Stomach (tissue), 4 donors: ENCODE measurements around the gene CGREF1.

Source experiments
- EP300 ChIP-seq: sonication (generic); formaldehyde crosslinking; IDR thresholded peaks from one replicate; pipeline ENCODE4 v1.6.1; 2017; ENCODE audit warnings: antibody characterized with exemption
- POLR2A ChIP-seq, 4 donors: fragments of 450-650 bp; IDR thresholded peaks; one replicate each; pipeline ENCODE4 v1.6.1; 2016; ENCODE audit warnings: antibody characterized with exemption in 4 of 4, control low read depth in 2 of 4, mild to moderate bottlenecking in 1 of 4, moderate library complexity in 1 of 4
- POLR2AphosphoS5 ChIP-seq, 3 donors: sonication (generic); formaldehyde crosslinking; IDR thresholded peaks; one replicate each; pipeline ENCODE4 v1.6.1; 2016; ENCODE audit warnings: antibody characterized with exemption in 3 of 3
- TF ChIP-seq, protein P1 (sequence below), 7 experiments: fragments of 450-650 bp in 4 of 7; fragments of 200-600 bp in 3 of 7; sonication (generic) in 3 of 7; IDR thresholded peaks; one replicate each; pipeline ENCODE4 v1.5.1; 2016 to 2019; ENCODE audit warnings: antibody characterized with exemption in 7 of 7, control low read depth in 2 of 7, mild to moderate bottlenecking in 1 of 7

DNA sequence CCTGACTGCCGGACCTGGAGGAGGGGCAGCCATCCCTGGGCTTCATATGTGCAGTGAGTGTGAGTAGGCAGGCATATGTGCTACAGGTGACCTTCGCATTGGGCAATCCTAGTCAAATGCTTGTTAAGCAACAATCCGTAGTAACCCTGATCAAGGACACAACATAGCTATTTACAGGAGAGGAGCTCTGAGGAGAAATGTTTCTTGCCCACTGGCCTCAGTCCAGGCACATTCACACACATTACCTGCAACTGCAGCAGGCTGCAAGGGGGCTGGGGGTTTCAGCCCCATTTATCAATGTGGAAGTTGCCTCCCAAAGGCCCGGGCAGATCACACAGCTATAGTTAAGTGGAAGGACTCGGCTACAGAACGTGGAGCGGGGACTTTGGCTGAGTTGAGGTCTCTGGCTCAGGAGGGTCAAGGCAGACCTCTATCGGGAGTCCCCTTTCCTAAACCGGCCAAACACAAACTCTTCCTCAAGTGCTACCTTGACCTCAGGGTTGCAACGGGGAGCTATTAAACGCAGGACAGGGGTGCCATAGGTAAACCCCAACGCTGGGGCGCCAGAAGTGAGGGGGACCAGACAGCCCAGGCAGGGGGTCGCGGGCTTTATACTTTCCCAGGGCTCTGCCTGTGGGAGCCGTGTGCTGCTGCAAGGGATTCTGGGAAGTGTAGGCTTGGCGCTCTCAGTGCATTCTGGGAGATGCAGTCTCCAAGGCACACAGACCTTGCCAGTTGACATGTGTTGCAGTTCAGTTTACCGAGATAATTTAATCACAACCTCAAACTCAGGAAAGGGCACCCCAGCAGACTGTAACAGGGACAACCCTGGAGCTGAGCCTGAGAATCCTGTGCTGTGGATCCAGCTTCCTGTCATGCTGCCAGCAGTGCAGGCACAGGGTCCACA lies 22.9 kb downstream of the CGREF1 start:
- TF ChIP-seq POLR2AphosphoS5 (IDR thresholded peaks at IDR 0.05), result peak in 2 of 3 donors; percentile 29 to 55
- TF ChIP-seq, protein P1, sequence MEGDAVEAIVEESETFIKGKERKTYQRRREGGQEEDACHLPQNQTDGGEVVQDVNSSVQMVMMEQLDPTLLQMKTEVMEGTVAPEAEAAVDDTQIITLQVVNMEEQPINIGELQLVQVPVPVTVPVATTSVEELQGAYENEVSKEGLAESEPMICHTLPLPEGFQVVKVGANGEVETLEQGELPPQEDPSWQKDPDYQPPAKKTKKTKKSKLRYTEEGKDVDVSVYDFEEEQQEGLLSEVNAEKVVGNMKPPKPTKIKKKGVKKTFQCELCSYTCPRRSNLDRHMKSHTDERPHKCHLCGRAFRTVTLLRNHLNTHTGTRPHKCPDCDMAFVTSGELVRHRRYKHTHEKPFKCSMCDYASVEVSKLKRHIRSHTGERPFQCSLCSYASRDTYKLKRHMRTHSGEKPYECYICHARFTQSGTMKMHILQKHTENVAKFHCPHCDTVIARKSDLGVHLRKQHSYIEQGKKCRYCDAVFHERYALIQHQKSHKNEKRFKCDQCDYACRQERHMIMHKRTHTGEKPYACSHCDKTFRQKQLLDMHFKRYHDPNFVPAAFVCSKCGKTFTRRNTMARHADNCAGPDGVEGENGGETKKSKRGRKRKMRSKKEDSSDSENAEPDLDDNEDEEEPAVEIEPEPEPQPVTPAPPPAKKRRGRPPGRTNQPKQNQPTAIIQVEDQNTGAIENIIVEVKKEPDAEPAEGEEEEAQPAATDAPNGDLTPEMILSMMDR (IDR thresholded peaks at IDR 0.05), result no peak
- no peak for TF ChIP-seq EP300
- TF ChIP-seq POLR2A (IDR thresholded peaks at IDR 0.05), result no peak
